Thyroid gland (tissue), 4 donors: ENCODE data around the gene TMEM30A.

Experiments used
- CTCF ChIP-seq, 6 experiments: fragments of 200-600 bp in 3 of 6; fragments of 450-650 bp in 3 of 6; sonication (generic) in 3 of 6; IDR thresholded peaks; one replicate each; pipeline ENCODE4 v1.5.1; 2016 to 2019; ENCODE audit warnings: antibody characterized with exemption in 6 of 6, mild to moderate bottlenecking in 2 of 6, inconsistent platforms in 1 of 6, moderate library complexity in 1 of 6
- POLR2A ChIP-seq, 2 donors: fragments of 450-650 bp; IDR thresholded peaks; one replicate each; pipeline ENCODE4 v1.6.1; 2017; ENCODE audit warnings: antibody characterized with exemption in 2 of 2, mild to moderate bottlenecking in 2 of 2, moderate library complexity in 1 of 2

- TF ChIP-seq POLR2A (IDR thresholded peaks at IDR 0.05) (no peak), CTCF (IDR thresholded peaks at IDR 0.05) (no peak)
These were observed 17.1 kb downstream of the TMEM30A start for GRCh38 chr6:75267461-75267860.
